Measurements from ENCODE around the gene CDH4.

The CDH4 gene

GRCh38 chr20:61448386-61448785 lies 196.3 kb downstream of the CDH4 start:
- Histone ChIP-seq H3K36me3 (ENCODE audit: insufficient read depth, low read length) (no peaks in the 10 kb centered on the region), H4K20me1 (ENCODE audit: insufficient read depth, low read length) (no peaks in the 10 kb centered on the region), H2AFZ (ENCODE audit: low read depth, low read length) (no peak overlapping the region), H3K79me2 (ENCODE audit: insufficient read depth, low read length) (no peaks in the 10 kb centered on the region), H3K27ac (ENCODE audit: low read length) (no peak overlapping the region), H3K9me3 (ENCODE audit: insufficient read depth, low read length, severe bottlenecking) (no peaks in the 10 kb centered on the region), H3K9ac (ENCODE audit: low read depth, low read length) (no peak overlapping the region), H3K27me3 (ENCODE audit: insufficient read depth, low read length, poor library complexity) (peaks cover 9% of the 10 kb centered on the region), H3K4me2 (ENCODE audit: insufficient read depth, low read length) (no peak overlapping the region), H3K4me3 (ENCODE audit: low read depth in 1 of 2, low read length in 2 of 2) (no peak overlapping the region), H3K4me1 (ENCODE audit: insufficient read depth, low read length) (no peaks in the 10 kb centered on the region)
- ATAC-seq (ENCODE audit: insufficient read depth, low read depth), result no peak
- no peak for DNase-seq
- TF ChIP-seq EZH2 (IDR thresholded peaks at IDR 0.05; ENCODE audit: borderline replicate concordance, low read depth, low read length, severe bottlenecking), result no peak
- no peak for TF ChIP-seq CTCF (IDR thresholded peaks at IDR 0.05; ENCODE audit: borderline replicate concordance, extremely low read depth, low read length, poor library complexity, severe bottlenecking)

- Histone ChIP-seq H3K27me3 (ENCODE audit: insufficient read depth, low read length, poor library complexity) (peaks cover 9% of the 10 kb centered on the region), H4K20me1 (ENCODE audit: insufficient read depth, low read length) (no peaks in the 10 kb centered on the region), H3K9me3 (ENCODE audit: insufficient read depth, low read length, severe bottlenecking) (no peaks in the 10 kb centered on the region), H3K4me1 (ENCODE audit: insufficient read depth, low read length) (no peaks in the 10 kb centered on the region), H3K27ac (ENCODE audit: low read length) (no peak overlapping the region), H3K79me2 (ENCODE audit: insufficient read depth, low read length) (no peaks in the 10 kb centered on the region), H3K4me3 (ENCODE audit: low read depth in 1 of 2, low read length in 2 of 2) (no peak overlapping the region), H3K4me2 (ENCODE audit: insufficient read depth, low read length) (no peak overlapping the region), H3K9ac (ENCODE audit: low read depth, low read length) (no peak overlapping the region), H2AFZ (ENCODE audit: low read depth, low read length) (no peak overlapping the region), H3K36me3 (ENCODE audit: insufficient read depth, low read length) (no peaks in the 10 kb centered on the region)
- TF ChIP-seq EZH2 (IDR thresholded peaks at IDR 0.05; ENCODE audit: borderline replicate concordance, low read depth, low read length, severe bottlenecking), result no peak
- no peak for TF ChIP-seq CTCF (IDR thresholded peaks at IDR 0.05; ENCODE audit: borderline replicate concordance, extremely low read depth, low read length, poor library complexity, severe bottlenecking)
- DNase-seq (no peak), ATAC-seq (ENCODE audit: insufficient read depth, low read depth) (no peak)
These were observed 197.1 kb downstream of the CDH4 start for GRCh38 chr20:61449057-61449609.

GRCh38 chr20:61449916-61450315 lies 197.9 kb downstream of the CDH4 start:
- H3K36me3 ChIP-seq (ENCODE audit: insufficient read depth, low read length), result no peaks in the 10 kb centered on the region
- no peak overlapping the region for H3K9ac ChIP-seq (ENCODE audit: low read depth, low read length)
- H2AFZ ChIP-seq (ENCODE audit: low read depth, low read length), result no peak overlapping the region
- H3K4me3 ChIP-seq (ENCODE audit: low read depth in 1 of 2, low read length in 2 of 2), result no peak overlapping the region
- ATAC-seq (ENCODE audit: insufficient read depth, low read depth), result no peak
- no peaks in the 10 kb centered on the region for H3K4me1 ChIP-seq (ENCODE audit: insufficient read depth, low read length)
- H3K27ac ChIP-seq (ENCODE audit: low read length), result no peak overlapping the region
- H4K20me1 ChIP-seq (ENCODE audit: insufficient read depth, low read length), result no peaks in the 10 kb centered on the region
- peaks cover 9% of the 10 kb centered on the region for H3K27me3 ChIP-seq (ENCODE audit: insufficient read depth, low read length, poor library complexity)
- no peak for DNase-seq
- H3K4me2 ChIP-seq (ENCODE audit: insufficient read depth, low read length), result no peak overlapping the region
- TF ChIP-seq CTCF (IDR thresholded peaks at IDR 0.05; ENCODE audit: borderline replicate concordance, extremely low read depth, low read length, poor library complexity, severe bottlenecking), result no peak
- no peaks in the 10 kb centered on the region for H3K79me2 ChIP-seq (ENCODE audit: insufficient read depth, low read length)
- no peaks in the 10 kb centered on the region for H3K9me3 ChIP-seq (ENCODE audit: insufficient read depth, low read length, severe bottlenecking)

- no peak overlapping the region for H3K27ac ChIP-seq (ENCODE audit: low read length)
- no peak overlapping the region for H3K9ac ChIP-seq (ENCODE audit: low read depth, low read length)
- DNase-seq (no peak), ATAC-seq (ENCODE audit: insufficient read depth, low read depth) (no peak)
- no peak overlapping the region for H3K4me2 ChIP-seq (ENCODE audit: insufficient read depth, low read length)
- no peaks in the 10 kb centered on the region for H4K20me1 ChIP-seq (ENCODE audit: insufficient read depth, low read length)
- H3K4me3 ChIP-seq (ENCODE audit: low read depth in 1 of 2, low read length in 2 of 2), result no peak overlapping the region
- H3K9me3 ChIP-seq (ENCODE audit: insufficient read depth, low read length, severe bottlenecking), result no peaks in the 10 kb centered on the region
- H3K27me3 ChIP-seq (ENCODE audit: insufficient read depth, low read length, poor library complexity), result peaks cover 9% of the 10 kb centered on the region
- H2AFZ ChIP-seq (ENCODE audit: low read depth, low read length), result no peak overlapping the region
- no peaks in the 10 kb centered on the region for H3K79me2 ChIP-seq (ENCODE audit: insufficient read depth, low read length)
- no peak for TF ChIP-seq CTCF (IDR thresholded peaks at IDR 0.05; ENCODE audit: borderline replicate concordance, extremely low read depth, low read length, poor library complexity, severe bottlenecking)
- no peak for TF ChIP-seq EZH2 (IDR thresholded peaks at IDR 0.05; ENCODE audit: borderline replicate concordance, low read depth, low read length, severe bottlenecking)
- H3K36me3 ChIP-seq (ENCODE audit: insufficient read depth, low read length), result no peaks in the 10 kb centered on the region
- no peaks in the 10 kb centered on the region for H3K4me1 ChIP-seq (ENCODE audit: insufficient read depth, low read length)
These were observed 198.5 kb downstream of the CDH4 start for GRCh38 chr20:61450549-61450948.
